ENCODE results near the gene ZNF235.
"Not testable (repeated sequence)": the region's sequence is repeated elsewhere in the genome, so short reads cannot be mapped to it uniquely, and the experiment has no call there.

The ZNF235 gene

DNA sequence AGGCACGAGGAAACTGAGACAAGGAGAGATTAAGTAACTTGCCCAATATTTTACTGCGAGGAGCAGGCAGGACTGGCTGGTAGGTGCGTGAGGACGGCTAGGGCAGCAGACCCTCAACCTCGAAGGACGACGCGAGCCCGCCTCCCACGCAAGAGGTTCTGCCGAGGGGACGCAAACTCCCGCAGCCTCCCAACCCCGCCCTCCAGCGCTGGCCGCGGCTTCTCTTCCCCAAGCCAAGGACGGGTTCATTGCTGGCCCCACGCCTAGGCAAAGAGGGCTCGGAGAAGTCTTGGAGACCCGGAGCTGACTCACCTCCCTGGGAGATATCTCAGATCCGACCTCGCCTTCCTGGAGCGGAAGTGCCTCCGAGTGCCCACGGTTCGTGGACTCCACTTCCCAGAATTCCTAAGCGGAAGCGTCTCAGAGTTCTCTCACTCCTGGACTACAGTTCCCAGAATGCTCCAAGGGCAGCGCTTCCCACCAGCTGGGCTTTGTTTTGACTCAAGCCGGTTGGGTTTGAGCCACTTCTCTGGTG lies at the start of gene ZNF235:
TSS of gene ZNF235 (minus strand) at position 367 of the 535 bp plus-strand sequence. CDS start 1,621 bp downstream, outside the sequence.
- Histone ChIP-seq H3K4me3 (ENCODE audit: low read length) (peak within 1 kb of the TSS; percentile 93), H3K27ac (ENCODE audit: low read length) (no peak within 1 kb of the TSS), H3K27me3 (ENCODE audit: insufficient read depth, low read length) (no peaks in the 10 kb centered on the region; the same call in 1 of the 2 replicates), H3K4me1 (ENCODE audit: insufficient read depth, low read length) (no peaks in the 10 kb centered on the region), H3K9me3 (ENCODE audit: insufficient read depth, low read depth, low read length) (peaks cover 20% of the 10 kb centered on the region; the same call in 1 of the 2 replicates), H3K36me3 (ENCODE audit: insufficient read depth, low read depth, low read length) (peaks cover 12% of the 10 kb centered on the region), H3K9ac (ENCODE audit: low read depth, low read length) (peak within 1 kb of the TSS; percentile 79)

GRCh38 chr19:44346556-44346955 lies 41.7 kb upstream of the ZNF235 start:
- Histone ChIP-seq H3K4me1 (ENCODE audit: insufficient read depth, low read length) (no peaks in the 10 kb centered on the region), H3K4me3 (ENCODE audit: low read length) (no peak overlapping the region), H3K27ac (ENCODE audit: low read length) (no peak overlapping the region), H3K27me3 (ENCODE audit: insufficient read depth, low read length) (no peaks in the 10 kb centered on the region), H3K36me3 (ENCODE audit: insufficient read depth, low read depth, low read length) (peaks cover 2% of the 10 kb centered on the region; the same call in 1 of the 2 replicates), H3K9ac (ENCODE audit: low read depth, low read length) (no peak overlapping the region), H3K9me3 (ENCODE audit: insufficient read depth, low read depth, low read length) (peaks cover 94% of the 10 kb centered on the region)

DNA sequence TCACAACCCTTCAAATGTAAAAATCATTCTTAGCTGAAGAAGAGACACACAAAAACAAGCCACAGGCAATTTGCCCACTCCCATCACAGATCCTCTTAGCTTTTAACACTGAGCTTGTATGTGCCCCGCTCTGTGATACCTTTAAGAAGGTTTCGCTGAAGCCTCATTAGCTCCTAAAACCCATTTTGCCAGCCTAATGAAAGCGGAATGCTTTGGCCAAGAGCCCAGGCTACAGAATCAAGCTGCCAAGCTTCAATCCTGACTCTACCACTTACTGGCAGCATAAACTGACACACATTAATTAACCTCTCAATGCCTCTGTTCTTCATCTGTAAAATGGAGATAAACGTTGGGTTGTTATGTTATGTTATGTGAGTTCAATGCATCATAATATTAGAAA lies 41.1 kb upstream of the ZNF235 start:
- peaks cover 98% of the 10 kb centered on the region for H3K9me3 ChIP-seq (ENCODE audit: insufficient read depth, low read depth, low read length)
- no peak overlapping the region for H3K27ac ChIP-seq (ENCODE audit: low read length)

GRCh38 chr19:44344255-44344654 lies 39.4 kb upstream of the ZNF235 start:
- Histone ChIP-seq H3K9me3 (ENCODE audit: insufficient read depth, low read depth, low read length) (peaks cover 97% of the 10 kb centered on the region), H3K4me1 (ENCODE audit: insufficient read depth, low read length) (no peaks in the 10 kb centered on the region), H3K27me3 (ENCODE audit: insufficient read depth, low read length) (no peaks in the 10 kb centered on the region), H3K27ac (ENCODE audit: low read length) (no peak overlapping the region), H3K9ac (ENCODE audit: low read depth, low read length) (no peak overlapping the region), H3K4me3 (ENCODE audit: low read length) (no peak overlapping the region), H3K36me3 (ENCODE audit: insufficient read depth, low read depth, low read length) (peaks cover 16% of the 10 kb centered on the region)

More for the DNA sequence above, 41.1 kb upstream of the ZNF235 start:
- Histone ChIP-seq H3K4me3 (ENCODE audit: low read length) (no peak overlapping the region), H3K27me3 (ENCODE audit: insufficient read depth, low read length) (no peaks in the 10 kb centered on the region), H3K36me3 (ENCODE audit: insufficient read depth, low read depth, low read length) (peaks cover 5% of the 10 kb centered on the region; the same call in 1 of the 2 replicates), H3K9ac (ENCODE audit: low read depth, low read length) (no peak overlapping the region), H3K4me1 (ENCODE audit: insufficient read depth, low read length) (no peaks in the 10 kb centered on the region)

DNA sequence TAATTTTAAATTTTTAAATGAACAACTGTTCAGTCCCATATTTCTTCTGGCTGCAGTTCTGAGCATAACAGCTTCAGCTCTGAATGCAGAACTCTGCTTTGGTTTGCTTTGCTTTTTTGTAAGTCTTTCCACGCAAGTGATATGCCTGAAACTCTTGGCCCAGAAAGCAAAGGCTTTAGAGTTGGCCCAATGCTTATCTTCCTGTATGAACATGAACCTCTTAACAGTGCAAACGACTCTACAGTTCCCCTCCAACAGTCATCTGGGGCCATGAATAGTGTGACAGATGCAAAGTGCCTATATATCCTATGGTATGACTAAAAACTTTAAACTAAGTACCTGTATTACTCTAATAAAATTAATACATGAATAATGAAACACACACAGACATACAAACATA lies 37.0 kb upstream of the ZNF235 start:
- Histone ChIP-seq H3K9me3 (ENCODE audit: insufficient read depth, low read depth, low read length) (peaks cover 92% of the 10 kb centered on the region), H3K4me1 (ENCODE audit: insufficient read depth, low read length) (no peaks in the 10 kb centered on the region), H3K27ac (ENCODE audit: low read length) (no peak overlapping the region), H3K9ac (ENCODE audit: low read depth, low read length) (no peak overlapping the region), H3K27me3 (ENCODE audit: insufficient read depth, low read length) (no peaks in the 10 kb centered on the region), H3K36me3 (ENCODE audit: insufficient read depth, low read depth, low read length) (peaks cover 24% of the 10 kb centered on the region), H3K4me3 (ENCODE audit: low read length) (no peak overlapping the region)

DNA sequence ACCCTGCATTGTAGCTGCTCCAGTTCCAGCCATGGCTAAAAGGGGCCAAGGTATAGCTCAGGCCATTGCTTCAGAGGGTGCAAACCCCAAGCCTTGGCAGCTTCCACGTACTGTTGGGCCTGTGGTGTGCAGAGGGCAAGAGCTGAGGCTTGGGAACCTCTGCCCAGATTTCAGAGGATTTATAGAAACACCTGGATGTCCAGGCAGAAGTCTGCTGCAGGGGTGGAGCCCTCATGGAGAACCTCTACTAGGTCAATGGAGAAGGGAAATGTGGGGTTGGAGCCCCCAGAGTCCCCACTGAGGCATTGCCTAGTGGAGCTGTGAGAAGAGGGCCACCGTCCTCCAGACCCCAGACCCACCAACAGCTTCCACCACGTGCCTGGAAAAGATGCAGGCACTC lies 29.8 kb upstream of the ZNF235 start:
- H3K4me3 ChIP-seq (ENCODE audit: low read length); H3K27ac ChIP-seq (ENCODE audit: low read length); H3K9ac ChIP-seq (ENCODE audit: low read depth, low read length); H3K4me1 ChIP-seq (ENCODE audit: insufficient read depth, low read length); H3K27me3 ChIP-seq (ENCODE audit: insufficient read depth, low read length): not testable (repeated sequence)
- Histone ChIP-seq H3K9me3 (ENCODE audit: insufficient read depth, low read depth, low read length) (peaks cover 95% of the 10 kb centered on the region), H3K36me3 (ENCODE audit: insufficient read depth, low read depth, low read length) (peaks cover 52% of the 10 kb centered on the region)

DNA sequence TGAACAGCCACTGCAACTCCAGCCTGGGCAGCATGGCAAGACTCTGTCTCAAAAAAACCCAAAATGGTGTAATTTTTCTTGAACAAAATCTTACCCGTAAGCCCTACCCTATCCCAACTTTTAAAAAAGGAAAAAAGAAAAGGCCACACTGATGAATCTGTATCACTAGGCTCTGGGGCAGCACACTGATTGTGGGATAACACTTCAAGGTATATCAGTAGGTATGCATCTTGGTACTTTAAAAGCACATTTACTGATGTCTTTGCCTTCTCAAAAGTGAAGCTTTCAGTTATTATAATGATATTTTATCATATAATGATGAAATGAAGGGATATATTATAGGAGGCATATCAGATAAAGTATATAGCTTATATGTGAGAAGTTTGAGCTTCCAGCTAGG lies 27.3 kb upstream of the ZNF235 start:
- Histone ChIP-seq H3K9ac (ENCODE audit: low read depth, low read length) (no peak overlapping the region), H3K36me3 (ENCODE audit: insufficient read depth, low read depth, low read length) (peaks cover 60% of the 10 kb centered on the region), H3K4me3 (ENCODE audit: low read length) (no peak overlapping the region), H3K9me3 (ENCODE audit: insufficient read depth, low read depth, low read length) (peaks cover 98% of the 10 kb centered on the region), H3K27me3 (ENCODE audit: insufficient read depth, low read length) (no peaks in the 10 kb centered on the region), H3K4me1 (ENCODE audit: insufficient read depth, low read length) (no peaks in the 10 kb centered on the region), H3K27ac (ENCODE audit: low read length) (no peak overlapping the region)

DNA sequence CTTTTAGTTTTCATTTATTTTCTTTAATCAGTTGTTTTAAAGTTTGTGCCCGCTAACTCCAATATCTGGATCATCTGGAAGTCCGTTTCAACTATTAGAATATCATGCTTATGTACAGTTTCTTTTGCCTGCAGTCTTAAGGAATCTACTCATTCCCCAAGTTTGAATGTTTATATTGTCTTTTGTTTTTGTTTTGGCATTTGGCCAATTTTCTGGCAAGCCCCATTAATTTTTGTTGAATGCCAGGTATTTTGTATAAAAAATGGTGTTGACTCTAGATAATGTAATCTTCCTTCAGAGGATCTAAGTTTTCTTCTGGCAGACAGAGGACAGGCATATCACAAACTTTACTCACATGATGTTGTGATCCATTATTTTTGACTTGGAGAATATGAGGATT lies 11.1 kb upstream of the ZNF235 start:
- no peak overlapping the region for H3K4me3 ChIP-seq (ENCODE audit: low read length)
- no peaks in the 10 kb centered on the region for H3K4me1 ChIP-seq (ENCODE audit: insufficient read depth, low read length)
- H3K9ac ChIP-seq (ENCODE audit: low read depth, low read length): no peak overlapping the region
- H3K9me3 ChIP-seq (ENCODE audit: insufficient read depth, low read depth, low read length): peaks cover 84% of the 10 kb centered on the region
- H3K36me3 ChIP-seq (ENCODE audit: insufficient read depth, low read depth, low read length): no peaks in the 10 kb centered on the region
- no peaks in the 10 kb centered on the region for H3K27me3 ChIP-seq (ENCODE audit: insufficient read depth, low read length)
- H3K27ac ChIP-seq (ENCODE audit: low read length): no peak overlapping the region

DNA sequence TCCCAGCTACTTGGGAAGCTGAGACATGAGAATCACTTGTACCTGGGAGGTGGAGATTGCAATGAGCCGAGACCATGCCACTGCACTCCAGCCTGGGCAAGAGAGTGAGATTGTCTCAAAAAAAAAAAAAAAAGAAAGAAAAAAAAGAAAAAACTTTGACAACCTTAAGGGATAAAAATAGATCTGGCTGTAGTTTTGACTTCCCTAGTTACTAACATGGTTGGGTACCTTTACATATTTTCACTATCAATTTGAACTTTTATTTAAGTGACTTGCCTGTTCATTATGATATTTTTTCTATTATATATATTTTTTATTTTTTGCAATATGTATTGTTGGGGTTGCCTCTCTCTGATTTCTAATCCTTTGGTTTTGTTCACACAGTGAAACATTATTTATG lies 8.4 kb upstream of the ZNF235 start:
- Histone ChIP-seq H3K4me1 (ENCODE audit: insufficient read depth, low read length) (no peaks in the 10 kb centered on the region), H3K9ac (ENCODE audit: low read depth, low read length) (no peak overlapping the region), H3K4me3 (ENCODE audit: low read length) (no peak overlapping the region), H3K9me3 (ENCODE audit: insufficient read depth, low read depth, low read length) (peaks cover 82% of the 10 kb centered on the region), H3K27me3 (ENCODE audit: insufficient read depth, low read length) (no peaks in the 10 kb centered on the region), H3K36me3 (ENCODE audit: insufficient read depth, low read depth, low read length) (no peaks in the 10 kb centered on the region), H3K27ac (ENCODE audit: low read length) (no peak overlapping the region)

GRCh38 chr19:44308011-44308410 lies 3.2 kb upstream of the ZNF235 start:
- no peaks in the 10 kb centered on the region for H3K36me3 ChIP-seq (ENCODE audit: insufficient read depth, low read depth, low read length)
- peaks cover 49% of the 10 kb centered on the region; the same call in 1 of the 2 replicates for H3K9me3 ChIP-seq (ENCODE audit: insufficient read depth, low read depth, low read length)
- no peak overlapping the region for H3K9ac ChIP-seq (ENCODE audit: low read depth, low read length)
- no peaks in the 10 kb centered on the region; the same call in 1 of the 2 replicates for H3K27me3 ChIP-seq (ENCODE audit: insufficient read depth, low read length)
- no peak overlapping the region for H3K4me3 ChIP-seq (ENCODE audit: low read length)
- H3K27ac ChIP-seq (ENCODE audit: low read length): no peak overlapping the region
- H3K4me1 ChIP-seq (ENCODE audit: insufficient read depth, low read length): no peaks in the 10 kb centered on the region

DNA sequence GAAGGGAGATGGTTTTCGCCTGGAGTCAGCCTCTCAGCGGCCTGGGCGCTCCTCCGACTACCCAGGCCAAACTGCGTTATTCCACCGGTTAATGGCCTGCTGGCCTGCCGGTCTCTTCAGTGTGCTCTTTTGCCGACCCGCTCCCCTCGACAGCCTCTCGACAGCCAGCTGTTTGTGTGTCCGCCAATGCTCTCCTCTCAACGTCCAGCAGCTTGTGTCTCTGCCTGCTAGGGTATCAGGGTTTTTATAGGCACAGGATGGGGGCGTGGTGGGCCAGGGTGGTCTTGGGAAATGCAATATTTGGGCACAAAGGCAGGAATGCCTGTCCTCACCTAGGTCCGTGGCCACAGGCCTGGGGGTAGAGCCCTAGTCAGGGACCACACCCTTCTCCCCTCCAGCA lies 1.5 kb upstream of the ZNF235 start:
- no peaks in the 10 kb centered on the region for H3K4me1 ChIP-seq (ENCODE audit: insufficient read depth, low read length)
- H3K4me3 ChIP-seq (ENCODE audit: low read length): no peak overlapping the region
- H3K9ac ChIP-seq (ENCODE audit: low read depth, low read length): no peak overlapping the region
- H3K36me3 ChIP-seq (ENCODE audit: insufficient read depth, low read depth, low read length): peaks cover 8% of the 10 kb centered on the region; the same call in 1 of the 2 replicates
- no peak overlapping the region for H3K27ac ChIP-seq (ENCODE audit: low read length)
- peaks cover 34% of the 10 kb centered on the region; the same call in 1 of the 2 replicates for H3K9me3 ChIP-seq (ENCODE audit: insufficient read depth, low read depth, low read length)
- H3K27me3 ChIP-seq (ENCODE audit: insufficient read depth, low read length): no peaks in the 10 kb centered on the region; the same call in 1 of the 2 replicates

DNA sequence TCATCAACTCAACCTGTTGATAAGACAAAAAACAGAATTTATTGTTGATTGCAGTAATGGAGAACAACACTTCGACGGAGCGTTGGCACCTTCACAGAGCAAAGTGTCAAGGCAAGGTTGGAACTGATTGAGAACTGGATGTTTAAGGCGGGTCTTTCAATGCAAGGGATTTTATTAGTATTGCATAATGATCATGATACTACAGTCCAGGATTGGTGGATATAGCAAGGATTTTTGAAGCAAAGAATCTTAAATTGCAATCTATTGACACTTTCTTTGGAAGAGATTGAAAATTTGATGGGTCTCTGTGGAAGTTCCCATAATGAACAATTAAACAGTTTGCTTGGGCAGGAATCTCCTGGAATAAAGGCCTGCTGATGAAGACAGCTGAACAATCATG lies 632 bp upstream of the ZNF235 start:
- peaks cover 27% of the 10 kb centered on the region; the same call in 1 of the 2 replicates for H3K9me3 ChIP-seq (ENCODE audit: insufficient read depth, low read depth, low read length)
- peaks cover 8% of the 10 kb centered on the region for H3K36me3 ChIP-seq (ENCODE audit: insufficient read depth, low read depth, low read length)
- no peak overlapping the region for H3K27ac ChIP-seq (ENCODE audit: low read length)
- H3K4me1 ChIP-seq (ENCODE audit: insufficient read depth, low read length): no peaks in the 10 kb centered on the region
- H3K4me3 ChIP-seq (ENCODE audit: low read length): peak overlapping the region; percentile 93
- H3K9ac ChIP-seq (ENCODE audit: low read depth, low read length): no peak overlapping the region
- no peaks in the 10 kb centered on the region; the same call in 1 of the 2 replicates for H3K27me3 ChIP-seq (ENCODE audit: insufficient read depth, low read length)

Data from iPS-20b (cell line).